Astrocyte (in vitro differentiated cells and primary cell): ENCODE data around the gene IYD.

Experiments used
- EZH2 ChIP-seq: IDR thresholded peaks from 2 replicates; pipeline ENCODE4 v1.6.1; 2012; ENCODE audit warnings: mild to moderate bottlenecking, low read length, inconsistent platforms; ENCODE audit not compliant: insufficient read depth
- TF ChIP-seq, protein P1 (sequence below): IDR thresholded peaks from 2 replicates; pipeline ENCODE4 v1.5.1; 2011; ENCODE audit warnings: low read depth, mild to moderate bottlenecking, inconsistent platforms, low read length, moderate library complexity; ENCODE audit not compliant: insufficient read depth

DNA sequence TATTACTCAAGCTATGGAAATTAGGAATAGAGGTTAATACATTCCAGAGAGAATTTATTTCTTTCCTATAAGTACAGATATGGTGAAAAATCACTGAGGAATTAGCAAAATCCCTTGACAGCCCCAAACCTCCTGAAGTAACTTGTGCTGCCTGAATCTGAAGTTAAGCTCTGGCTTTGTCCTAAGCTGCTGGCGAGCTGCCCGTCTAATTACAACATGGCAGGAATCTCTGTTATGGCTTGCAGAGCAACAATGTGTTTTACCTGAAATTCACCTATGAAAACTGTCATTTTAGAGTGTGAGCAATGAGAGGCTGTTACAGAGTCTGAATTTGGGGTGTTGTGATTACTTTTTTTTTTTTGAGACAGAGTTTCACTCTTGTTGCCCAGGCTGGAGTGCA lies 22.5 kb upstream of the IYD start:
- TF ChIP-seq, protein P1, sequence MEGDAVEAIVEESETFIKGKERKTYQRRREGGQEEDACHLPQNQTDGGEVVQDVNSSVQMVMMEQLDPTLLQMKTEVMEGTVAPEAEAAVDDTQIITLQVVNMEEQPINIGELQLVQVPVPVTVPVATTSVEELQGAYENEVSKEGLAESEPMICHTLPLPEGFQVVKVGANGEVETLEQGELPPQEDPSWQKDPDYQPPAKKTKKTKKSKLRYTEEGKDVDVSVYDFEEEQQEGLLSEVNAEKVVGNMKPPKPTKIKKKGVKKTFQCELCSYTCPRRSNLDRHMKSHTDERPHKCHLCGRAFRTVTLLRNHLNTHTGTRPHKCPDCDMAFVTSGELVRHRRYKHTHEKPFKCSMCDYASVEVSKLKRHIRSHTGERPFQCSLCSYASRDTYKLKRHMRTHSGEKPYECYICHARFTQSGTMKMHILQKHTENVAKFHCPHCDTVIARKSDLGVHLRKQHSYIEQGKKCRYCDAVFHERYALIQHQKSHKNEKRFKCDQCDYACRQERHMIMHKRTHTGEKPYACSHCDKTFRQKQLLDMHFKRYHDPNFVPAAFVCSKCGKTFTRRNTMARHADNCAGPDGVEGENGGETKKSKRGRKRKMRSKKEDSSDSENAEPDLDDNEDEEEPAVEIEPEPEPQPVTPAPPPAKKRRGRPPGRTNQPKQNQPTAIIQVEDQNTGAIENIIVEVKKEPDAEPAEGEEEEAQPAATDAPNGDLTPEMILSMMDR: no peak
- TF ChIP-seq EZH2: no peak
